Cardiac fibroblast (primary cell): ENCODE data around the gene CASP9.

Experiments
- DNase-seq, 2 donors: peaks; one replicate each; pipeline versions ENCODE4 v3.0.0 to v3.0.0-alpha.2; 2010; ENCODE audit warnings: low read depth in 2 of 2
- H3K4me3 ChIP-seq, 2 donors: replicated peaks in 1 of 2; 1 replicate in 1 of 2; 2 replicates in 1 of 2; pipeline ENCODE4 v1.5.1; 2011; ENCODE audit warnings: low read depth in 2 of 2, low read length in 2 of 2, mild to moderate bottlenecking in 2 of 2, moderate library complexity in 1 of 2
- CTCF ChIP-seq: IDR thresholded peaks from one replicate; pipeline ENCODE4 v1.5.1; 2011; ENCODE audit warnings: low read depth, mild to moderate bottlenecking, low read length, inconsistent platforms

The CASP9 gene

GRCh38 chr1:15558516-15558915, 34.5 kb upstream of the CASP9 start:
- no peak for DNase-seq
- H3K4me3 ChIP-seq, result no peak overlapping the region
- TF ChIP-seq CTCF, result no peak

- no peak for TF ChIP-seq CTCF
- no peak overlapping the region for H3K4me3 ChIP-seq
- DNase-seq, result peak in 1 of 2 donors; percentile 29
Observed at GRCh38 chr1:15557594-15557993, 33.6 kb upstream of the CASP9 start.

GRCh38 chr1:15557008-15557407, 33.0 kb upstream of the CASP9 start:
- no peak overlapping the region for H3K4me3 ChIP-seq
- DNase-seq, result no peak
- TF ChIP-seq CTCF, result no peak

GRCh38 chr1:15550573-15550972, 26.6 kb upstream of the CASP9 start:
- H3K4me3 ChIP-seq, result no peak overlapping the region
- no peak for DNase-seq
- no peak for TF ChIP-seq CTCF

GRCh38 chr1:15546641-15547040, 22.6 kb upstream of the CASP9 start:
- no peak for TF ChIP-seq CTCF
- no peak for DNase-seq
- no peak overlapping the region for H3K4me3 ChIP-seq

- DNase-seq, result peak; percentile 74 to 92
- no peak for TF ChIP-seq CTCF
- no peak overlapping the region for H3K4me3 ChIP-seq
Observed at GRCh38 chr1:15543589-15544568, 19.9 kb upstream of the CASP9 start.
